HG02642 (cell line): Measurements from ENCODE around the gene SOX6.

Source experiments
- ATAC-seq: cut with Tn5 transposase; IDR thresholded peaks from one replicate; pipeline ENCODE4 v1.9.1; 2021; ENCODE audit warnings: mild to moderate bottlenecking; ENCODE audit not compliant: unreplicated experiment, poor library complexity

SOX6 gene

DNA sequence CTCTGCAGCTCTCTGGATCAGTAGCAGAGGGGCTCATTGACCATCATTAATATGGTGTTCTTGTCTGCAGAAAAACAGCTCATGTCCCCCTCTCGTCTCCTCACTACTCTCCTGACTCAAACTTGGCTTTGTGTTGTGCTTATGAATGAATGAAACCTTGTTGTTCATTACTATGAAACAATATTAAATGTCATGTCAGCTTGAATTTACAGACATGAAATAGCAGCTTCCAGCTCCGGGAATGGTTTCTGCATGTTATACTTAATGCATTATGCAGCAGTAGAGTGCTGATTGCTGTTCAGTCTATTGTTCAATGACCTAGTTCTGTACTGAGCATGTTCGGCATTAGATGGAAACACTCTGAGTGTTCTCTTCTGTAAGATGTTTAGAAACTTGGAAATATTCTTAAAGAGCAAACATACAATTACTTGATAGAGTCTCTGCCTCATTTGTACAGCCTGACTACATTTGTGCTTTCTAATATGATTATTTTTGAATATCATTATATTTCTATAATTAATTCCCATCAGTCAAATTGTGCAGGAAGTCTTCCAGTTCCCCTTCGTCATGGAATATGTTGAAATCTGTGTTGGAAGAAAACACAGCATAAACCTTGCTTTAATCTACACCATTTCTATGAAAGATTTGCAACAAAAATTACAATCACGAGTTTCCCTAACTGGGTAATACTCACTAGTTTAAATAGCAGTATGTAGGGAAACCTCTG, 340.4 kb downstream of the SOX6 start:
- ATAC-seq, result no peak

DNA sequence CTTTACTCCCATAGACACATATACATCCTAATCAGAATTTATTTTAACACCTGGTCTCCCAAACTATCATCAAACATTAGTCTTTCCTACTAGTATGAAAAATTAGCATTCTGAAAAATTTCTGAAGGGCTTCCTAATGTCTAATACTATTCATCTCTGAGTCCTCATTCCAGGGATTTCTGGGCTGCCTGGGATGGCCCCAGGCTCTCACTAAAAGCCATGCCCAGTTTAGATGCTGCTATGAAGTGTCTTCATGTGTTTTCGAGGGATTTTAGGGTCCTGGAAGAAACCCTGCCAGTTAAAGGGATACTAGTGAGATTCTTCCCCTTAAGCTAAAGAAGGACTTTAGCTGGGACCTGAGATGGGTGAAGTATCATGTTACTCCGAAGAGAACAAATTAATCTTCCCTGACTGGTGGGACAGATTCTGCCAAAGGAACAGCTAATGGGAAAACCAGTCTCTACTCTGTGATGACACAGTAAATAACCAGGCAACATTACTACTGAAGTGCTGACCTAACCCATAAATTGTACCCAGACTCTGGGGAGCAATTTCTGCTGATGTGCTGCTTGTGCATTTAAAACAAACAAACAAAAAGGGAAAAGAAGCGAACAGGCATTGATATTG, 342.6 kb downstream of the SOX6 start:
- no peak for ATAC-seq

DNA sequence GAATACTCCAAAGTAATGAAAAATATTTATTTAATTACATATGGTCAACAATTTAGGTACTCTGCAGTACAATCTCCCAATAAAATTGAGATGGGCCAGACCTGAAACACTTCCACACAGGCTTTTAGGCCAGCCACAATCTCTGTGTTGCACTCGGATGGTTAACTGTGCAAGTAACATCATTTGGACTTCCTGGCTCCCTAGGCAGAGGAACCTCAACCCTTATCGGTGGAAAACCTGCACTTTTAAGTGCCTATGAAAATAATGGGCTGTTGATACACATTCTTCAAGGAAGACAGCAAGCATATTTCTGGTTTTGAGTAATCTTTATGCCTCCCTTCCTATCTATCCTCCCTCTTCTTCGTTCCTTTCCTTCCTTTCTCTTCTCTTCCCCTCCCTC, 343.1 kb downstream of the SOX6 start:
- no peak for ATAC-seq

DNA sequence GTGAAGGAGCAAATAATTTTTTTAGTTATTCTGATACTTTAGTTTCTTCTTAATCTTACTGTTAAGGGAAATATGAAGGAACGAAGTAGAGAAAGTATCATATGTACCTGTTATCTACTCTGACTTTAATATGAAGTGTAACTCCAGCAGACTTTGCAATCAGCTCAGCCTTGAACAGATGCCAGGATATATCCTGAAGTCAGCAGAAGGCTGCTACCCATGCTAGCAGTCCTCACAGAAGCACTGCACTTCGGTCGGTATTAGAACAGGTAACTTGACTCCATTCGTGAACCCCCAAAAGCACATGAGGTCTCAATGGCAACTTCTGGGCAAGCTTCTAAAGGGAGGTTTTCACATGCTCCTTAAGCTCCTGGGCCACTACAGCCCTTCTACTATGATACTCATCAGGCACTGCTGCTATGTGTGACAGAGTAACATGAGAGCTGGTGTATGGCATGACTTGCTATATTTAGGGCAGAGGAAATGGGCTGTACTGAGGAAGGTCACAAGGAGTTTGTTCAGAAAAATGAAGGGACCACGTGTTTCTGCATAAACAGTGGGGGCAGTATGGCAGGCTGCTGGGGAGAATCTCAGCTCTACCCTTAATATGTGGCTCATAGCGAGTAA, 344.1 kb downstream of the SOX6 start:
- no peak for ATAC-seq

DNA sequence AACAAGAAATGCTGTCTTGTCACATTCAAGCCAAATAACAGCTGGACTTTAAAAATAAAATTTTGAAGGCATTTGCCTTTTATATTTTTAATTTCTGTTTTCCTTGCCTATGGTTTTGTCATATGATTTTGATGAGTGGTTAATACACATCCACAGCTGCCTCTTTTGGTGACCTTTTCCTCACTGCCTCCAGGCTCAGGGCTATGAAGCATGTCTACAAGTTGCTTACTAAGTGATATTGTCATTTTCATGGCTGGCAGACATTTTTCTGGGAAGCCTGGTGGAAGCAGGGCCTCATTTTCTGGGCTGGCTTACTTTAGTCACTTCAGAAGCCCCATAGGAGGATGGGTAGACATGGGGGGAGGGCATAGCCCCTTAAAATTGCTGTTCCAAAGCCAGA, 344.9 kb downstream of the SOX6 start:
- ATAC-seq, result no peak

DNA sequence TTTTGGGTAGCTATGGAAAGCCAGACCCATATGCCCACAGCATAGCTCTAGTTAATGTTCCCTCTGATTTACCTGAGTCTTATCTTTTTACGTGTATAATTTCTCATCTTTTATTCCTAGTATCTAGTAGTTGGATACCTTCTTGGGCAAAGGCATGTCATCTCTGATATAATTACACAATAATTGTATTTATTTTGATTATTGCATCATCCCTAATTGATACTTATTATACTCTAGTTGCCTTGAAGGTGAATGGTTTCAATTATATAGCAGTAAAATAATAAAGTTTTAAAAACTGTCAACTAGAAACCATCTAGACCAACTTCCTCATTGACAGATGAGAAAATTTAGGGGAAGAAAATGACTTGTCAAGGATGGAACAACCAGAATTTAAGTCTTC, 347.3 kb downstream of the SOX6 start:
- no peak for ATAC-seq

DNA sequence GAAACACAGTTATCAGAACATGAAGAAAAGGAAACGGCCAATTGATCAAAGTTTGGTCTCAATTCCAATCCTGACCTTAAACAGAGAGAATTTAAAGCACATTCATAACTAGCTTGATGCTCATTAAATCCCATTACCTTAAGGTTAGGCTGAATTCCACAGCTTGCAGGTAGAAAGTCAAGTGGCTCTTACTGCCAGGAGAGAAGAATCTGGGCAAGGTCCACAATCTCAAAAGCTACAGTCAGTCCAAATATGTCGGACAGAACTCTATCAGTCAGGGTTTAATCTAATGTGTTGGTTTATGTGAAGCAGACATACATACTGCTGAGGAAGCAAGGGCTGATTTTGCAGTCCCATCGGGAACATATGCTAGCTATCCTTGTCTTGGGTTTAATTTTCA, 348.8 kb downstream of the SOX6 start:
- no peak for ATAC-seq

DNA sequence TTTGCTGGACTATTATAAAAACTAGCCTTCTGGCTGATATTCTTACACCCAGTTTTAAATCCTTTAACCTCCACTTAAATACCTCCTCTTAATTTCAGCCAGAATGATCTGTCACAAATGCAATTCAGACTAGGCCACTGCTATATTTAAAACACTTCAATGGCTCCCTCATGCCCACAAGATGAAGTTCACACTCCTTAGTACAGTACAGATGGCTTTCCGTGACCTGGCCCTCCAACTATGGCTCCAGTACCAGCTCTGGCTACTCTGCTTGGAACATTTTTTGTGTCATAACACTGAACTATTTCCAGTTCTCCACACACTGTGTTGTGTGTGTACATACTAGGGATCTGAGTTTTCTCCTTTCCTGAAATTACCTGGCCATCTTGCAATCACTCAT, 353.4 kb downstream of the SOX6 start:
- no peak for ATAC-seq

DNA sequence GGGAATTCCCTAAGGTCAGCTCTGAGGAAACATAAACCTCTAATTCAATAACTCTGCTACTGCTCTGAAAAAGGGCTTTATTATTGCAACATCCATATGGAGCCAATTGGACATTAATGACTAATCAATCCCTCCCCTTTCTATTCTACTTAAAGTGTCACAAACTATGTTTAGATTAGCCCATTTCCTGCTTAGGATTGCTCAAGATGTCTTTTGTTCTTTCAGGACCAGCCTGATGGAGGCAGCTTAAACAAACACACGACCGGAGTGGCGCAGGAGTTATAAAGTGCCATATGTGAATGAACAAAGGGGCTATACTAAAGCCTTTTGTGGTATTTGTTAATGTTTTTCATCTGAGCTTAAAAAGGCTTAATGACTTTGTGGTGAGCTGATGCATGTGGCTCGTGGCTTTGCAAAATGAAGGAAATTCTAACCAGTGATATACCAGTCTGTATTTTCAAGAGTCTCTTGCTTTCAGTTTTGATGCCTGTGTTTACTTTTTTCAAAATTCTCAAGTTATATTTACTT, 354.4 kb downstream of the SOX6 start:
- ATAC-seq, result no peak

DNA sequence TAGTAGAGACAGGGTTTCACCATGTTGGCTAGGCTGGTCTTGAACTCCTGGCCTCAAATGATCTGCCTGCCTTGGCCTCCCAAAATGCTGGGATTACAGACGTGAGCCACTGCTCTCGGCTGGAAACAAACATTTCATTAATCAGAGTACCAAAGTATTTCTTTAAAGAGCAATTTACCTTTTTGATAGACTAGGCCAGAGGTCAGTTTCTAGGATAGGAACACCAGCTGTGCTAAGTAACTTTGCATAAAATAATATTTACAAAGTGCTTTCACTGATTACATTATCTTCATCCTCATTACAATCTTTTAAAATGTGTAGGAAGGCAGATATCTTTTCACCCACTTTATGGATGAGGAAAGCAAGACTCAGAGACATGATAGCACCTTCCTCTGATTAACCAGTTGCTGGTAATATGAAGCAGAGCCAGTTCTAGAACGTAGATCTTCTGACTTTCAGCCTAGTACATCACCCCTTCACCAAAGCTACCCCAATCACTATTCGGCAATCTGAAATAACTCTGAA, 355.2 kb downstream of the SOX6 start:
- no peak for ATAC-seq

DNA sequence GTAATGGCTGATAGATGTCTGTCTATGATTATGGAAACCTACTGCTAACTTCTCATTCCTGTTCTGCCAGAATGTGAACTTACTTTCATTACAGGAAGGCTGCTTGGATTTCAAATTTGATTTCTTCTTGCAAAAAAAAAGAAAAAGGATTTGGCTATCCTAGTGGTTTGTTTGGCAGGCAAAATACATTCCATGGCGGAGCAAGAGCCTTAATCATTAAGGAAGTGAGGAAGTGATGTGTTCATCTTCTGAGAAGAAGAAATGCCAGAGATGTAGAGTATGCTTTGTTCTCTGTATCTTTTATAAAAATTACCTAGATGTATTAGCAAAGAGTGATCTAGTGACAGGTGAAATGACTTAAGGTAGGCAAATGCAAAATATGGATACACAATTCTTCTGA, 356.3 kb downstream of the SOX6 start:
- ATAC-seq, result no peak

DNA sequence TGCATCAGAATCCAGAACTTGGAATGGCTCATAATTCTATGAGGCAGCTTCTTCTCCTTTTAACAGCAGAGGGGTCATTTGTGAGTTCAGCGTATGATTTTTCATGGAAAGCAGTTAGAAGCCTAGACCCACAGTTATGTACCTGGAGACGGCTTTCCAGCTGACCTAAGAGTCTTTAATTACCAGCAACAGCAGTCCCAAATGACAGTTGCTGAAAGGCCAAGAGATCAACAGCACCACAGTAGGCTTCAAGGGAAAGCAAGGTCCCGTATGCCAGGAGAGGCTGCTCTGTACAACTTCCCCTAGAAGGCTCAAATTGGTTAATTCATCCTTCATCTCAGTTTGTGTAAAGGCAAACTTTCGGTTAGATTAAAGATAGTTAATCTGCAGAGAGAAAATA, 363.0 kb downstream of the SOX6 start:
- ATAC-seq, result no peak

DNA sequence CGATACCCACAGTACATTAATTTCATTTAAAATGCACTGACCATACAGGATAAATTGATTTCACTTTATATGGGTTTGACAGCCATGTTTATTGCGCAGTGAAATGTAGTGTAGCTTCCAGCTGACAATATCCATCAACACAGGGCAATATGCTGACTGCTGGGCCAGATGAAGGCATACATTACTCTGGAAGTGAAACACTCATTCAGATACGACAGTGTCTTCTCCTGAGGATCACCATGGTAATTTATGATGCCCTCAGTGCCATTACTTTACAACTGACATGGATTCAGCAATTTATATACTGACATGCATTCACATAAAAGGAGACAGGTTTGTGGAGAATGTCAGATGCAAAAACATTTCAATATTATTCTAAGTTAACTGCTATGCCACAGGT, 365.1 kb downstream of the SOX6 start:
- no peak for ATAC-seq

DNA sequence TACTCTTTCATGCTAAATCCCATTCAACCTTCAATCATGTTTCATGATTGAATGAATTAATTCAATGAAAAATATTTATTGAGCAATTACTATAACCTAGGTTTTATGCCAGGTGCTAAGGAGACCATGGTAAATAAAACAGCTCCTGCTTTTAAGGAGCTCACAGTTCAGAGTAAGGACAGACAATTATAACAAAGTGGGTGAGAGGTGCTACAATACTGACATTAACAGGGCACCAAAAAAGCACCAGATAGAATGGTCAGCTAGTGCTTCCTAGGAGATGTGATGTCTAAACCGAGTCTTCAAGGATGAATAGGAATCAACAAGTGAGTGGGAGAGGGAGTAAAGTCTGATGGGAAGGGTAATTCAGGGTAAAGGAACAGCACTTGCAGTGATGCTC, 366.7 kb downstream of the SOX6 start:
- no peak for ATAC-seq

DNA sequence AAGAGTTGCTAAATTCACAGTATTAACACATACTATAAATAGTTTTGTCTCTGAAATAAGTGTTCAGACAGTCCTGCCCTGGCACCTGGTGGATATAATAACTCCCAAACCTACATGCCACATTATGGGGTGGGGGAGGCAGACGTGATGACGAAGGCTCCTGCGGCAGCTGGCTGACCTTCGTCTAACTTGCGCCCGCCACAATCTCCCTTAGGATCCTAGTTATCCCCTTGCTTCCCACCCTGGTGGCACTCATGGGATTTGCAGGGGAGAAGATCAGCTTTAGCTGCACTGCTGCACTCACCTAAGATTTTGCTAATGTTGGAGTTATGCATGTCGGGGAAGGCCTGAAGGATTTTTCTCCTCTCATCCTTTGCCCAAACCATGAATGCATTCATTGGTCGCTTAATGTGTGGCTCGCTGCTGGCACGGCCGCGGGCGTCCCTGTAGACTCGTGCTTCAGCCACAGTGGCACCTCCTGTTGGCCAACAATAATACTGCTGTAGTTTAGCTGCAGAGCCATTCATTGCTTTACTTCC, 367.6 kb downstream of the SOX6 start:
- no peak for ATAC-seq

DNA sequence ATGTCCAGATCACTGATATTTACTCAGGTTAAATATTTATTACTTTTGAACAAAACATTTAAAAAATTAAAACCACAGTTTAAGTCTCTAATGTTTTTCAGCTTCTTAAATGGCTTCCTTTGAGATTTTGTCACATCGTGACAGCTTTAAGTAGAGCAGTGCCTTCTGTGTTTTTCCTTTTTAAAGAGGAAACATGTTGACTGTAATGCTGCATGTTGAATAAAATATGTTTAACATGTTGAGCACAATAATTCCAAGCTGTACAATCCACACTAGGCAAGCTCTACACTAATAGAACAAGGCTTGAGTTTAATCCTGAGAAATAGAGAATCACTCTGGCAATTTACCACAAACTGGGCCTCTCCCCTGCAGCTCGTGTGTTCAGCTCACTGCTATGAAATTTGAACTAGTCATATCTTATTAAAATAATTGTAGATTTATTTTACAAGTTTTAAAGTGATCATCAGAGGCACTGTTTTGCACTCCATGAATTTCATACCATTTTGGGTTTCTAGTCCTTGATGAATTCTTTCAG, 368.3 kb downstream of the SOX6 start:
- ATAC-seq, result no peak

DNA sequence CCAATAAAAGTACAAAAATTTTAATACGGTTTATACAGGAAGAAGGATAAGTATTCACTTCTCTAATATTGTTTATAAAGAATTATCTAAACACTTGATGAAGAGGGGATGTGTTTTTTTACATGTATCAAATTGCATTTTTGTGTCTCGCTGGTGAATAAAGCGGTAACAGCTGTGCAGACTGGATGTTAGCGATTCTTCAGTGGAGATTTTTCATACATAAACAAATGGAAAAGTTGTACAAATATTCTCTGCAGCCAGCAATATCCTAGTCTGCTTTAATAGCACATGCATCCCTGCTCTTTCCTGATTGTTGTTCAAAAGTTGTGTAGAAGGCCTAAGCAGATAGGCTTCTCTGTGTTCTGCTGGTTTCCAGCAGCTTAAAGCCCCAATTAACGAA, 369.3 kb downstream of the SOX6 start:
- ATAC-seq, result no peak

DNA sequence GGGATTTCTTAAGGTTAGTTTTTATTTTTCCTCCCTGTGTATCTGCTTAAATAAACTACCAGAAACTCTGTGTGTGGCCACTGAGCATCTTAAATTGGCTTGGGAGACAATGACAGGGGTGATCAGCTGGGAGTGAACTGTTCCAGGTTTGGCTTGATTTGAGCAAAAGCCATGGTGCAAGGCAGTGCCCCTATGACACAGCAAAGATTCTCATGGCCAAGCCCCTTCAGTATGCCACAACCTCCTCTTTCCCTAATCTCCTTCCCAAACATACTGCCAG, 370.5 kb downstream of the SOX6 start:
- no peak for ATAC-seq

DNA sequence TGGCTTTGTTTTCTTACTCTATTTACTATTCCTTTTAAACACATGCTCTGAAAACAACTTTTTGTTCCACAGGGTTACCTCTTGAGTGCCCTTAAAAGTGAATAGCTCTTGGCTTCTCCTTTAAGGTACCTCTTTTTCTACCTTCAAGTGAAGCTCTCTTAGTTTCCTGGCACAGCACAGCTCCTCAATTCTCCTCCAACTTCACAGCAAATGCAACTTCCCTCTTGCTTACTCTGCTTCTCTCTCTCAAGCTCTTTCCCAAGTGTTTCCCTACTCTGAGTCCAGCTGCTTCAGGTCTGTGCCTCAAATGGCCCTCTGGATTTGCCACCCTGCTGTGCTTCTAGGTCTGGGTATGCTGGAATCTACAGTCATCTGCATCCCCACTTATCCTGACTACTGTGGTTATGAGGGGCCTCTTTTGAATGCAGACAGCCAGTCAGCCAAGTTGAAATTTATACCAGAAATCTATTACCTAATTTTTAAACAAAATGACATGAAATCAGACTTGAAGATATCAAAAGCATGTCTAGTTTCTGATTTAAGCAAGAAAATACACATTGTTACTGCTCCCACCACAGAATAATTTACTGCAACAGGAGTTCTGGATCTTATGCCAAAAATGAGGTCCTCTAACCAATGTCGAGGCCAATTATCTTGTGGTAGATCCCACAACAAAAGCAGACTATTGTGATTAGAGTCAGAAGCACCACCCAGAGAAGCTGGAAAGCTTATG, 371.1 kb downstream of the SOX6 start:
- no peak for ATAC-seq

DNA sequence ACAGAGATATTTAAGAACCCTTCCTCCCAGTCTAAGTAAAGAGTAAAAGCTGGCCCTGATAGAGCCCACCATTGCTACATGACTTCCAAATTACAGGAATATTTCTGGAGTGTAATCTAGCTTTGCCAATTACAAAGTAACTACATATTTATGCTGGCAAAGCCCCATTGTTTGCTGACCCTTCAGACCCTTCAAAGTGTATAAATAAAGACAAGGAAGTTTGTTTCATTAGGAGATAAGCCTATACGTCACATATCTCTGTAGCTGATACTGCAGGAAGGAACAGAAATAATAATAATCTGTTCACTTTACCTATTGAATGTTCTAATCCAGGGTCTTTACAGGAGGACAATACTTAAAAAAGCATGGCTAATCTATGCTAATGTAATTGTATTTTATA, 375.1 kb downstream of the SOX6 start:
- no peak for ATAC-seq
